Neural progenitor cell (in vitro differentiated cells): ENCODE measurements around the gene AJAP1.

ENCODE experiments used
- CTCF ChIP-seq: fragments of 200-600 bp; sonication (generic); IDR thresholded peaks from 2 replicates; pipeline ENCODE4 v1.5.1; 2017; ENCODE audit warnings: antibody characterized with exemption, mild to moderate bottlenecking
- EZH2 ChIP-seq: fragments of 200-600 bp; sonication (generic); IDR thresholded peaks from 2 replicates; pipeline ENCODE4 v1.6.1; 2017; ENCODE audit warnings: antibody characterized with exemption, mild to moderate bottlenecking, moderate library complexity
- EZH2phosphoT487 ChIP-seq: fragments of 200-600 bp; sonication (generic); IDR thresholded peaks from 2 replicates; pipeline ENCODE4 v1.6.1; 2017; ENCODE audit warnings: antibody characterized with exemption

- TF ChIP-seq CTCF (no peak), EZH2phosphoT487 (no peak), EZH2 (no peak)
Measured at GRCh38 chr1:4684136-4684535, 29.7 kb downstream of the AJAP1 start.
